ENCODE results near the gene PRUNE2.
"Not testable (repeated sequence)": the region's sequence is repeated elsewhere in the genome, so short reads cannot be mapped to it uniquely, and the experiment has no call there.

PRUNE2 gene

DNA sequence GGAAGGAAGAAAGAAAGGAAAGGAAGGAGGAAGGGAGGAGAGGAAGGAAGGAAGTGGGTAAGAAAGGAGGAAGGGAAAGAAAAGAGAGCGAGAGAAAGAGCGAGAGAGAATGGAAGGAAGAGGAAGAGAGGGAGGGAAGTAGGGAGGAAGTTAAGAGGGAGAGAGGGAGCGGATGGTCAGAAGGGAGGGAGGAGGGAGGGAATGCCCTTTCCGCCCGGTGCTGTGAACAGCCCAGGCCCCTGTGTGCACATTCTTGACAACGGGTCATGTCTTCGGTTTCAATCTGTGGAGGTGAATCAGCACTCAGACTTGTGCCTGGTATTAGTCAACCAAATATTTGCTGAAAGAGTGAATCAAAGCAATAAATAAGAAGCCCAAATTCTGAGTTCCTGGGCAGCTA, 39.2 kb downstream of the PRUNE2 start:
- DNase-seq: no peak

DNA sequence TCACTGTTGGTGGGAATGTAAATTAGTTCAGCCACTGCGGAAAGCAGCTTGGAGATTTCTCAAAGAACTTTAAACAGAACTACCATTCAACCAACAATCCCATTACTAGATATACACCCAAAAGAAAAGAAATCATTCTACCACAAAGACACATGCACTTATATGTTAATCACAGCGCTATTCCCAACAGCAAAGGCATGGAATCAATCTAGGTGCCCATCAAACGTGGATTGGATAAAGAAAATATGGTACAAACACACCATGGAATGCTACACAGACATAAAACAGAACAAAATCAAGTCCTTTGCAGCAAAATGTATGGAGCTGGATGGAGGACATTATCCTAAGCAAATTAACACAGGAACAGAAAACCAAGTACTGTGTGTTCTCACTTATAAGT, 42.1 kb downstream of the PRUNE2 start:
- DNase-seq: no peak

DNA sequence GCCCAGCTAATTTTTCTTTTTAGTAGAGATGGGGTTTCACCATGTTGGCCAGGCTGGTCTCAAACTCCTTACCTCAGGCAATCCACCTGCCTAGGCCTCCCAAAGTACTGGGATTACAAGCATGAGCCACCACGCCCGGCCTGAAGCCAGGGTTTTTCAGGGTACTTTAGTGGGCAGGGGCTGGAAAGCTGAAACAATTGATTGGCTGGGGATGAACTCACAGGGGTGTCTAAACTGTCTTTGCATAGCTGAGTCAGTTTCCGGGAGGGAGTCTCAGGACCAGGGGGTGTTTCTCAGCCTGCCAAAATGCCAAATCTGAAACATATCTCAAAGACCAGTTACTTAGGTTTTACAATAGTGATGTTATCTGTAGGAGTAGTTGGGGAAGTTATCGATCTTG, 46.1 kb downstream of the PRUNE2 start:
- no peak for DNase-seq

DNA sequence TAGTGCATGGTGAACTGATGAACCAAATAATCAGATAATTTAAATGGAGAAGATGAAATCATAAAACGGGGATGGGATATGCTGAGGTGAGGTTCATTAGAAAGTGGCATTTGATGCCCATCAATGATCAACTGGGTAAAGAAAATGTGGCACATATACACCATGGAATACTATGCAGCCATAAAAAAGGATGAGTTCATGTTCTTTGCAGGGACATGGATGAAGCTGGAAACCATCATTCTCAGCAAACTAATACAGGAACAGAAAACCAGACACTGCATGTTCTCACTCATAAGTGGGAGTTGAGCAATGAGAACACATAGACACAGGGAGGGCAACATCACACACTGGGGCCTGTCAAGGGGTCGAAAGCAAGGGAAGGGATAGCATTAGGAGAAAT, 47.7 kb downstream of the PRUNE2 start:
- DNase-seq: not testable (repeated sequence)

DNA sequence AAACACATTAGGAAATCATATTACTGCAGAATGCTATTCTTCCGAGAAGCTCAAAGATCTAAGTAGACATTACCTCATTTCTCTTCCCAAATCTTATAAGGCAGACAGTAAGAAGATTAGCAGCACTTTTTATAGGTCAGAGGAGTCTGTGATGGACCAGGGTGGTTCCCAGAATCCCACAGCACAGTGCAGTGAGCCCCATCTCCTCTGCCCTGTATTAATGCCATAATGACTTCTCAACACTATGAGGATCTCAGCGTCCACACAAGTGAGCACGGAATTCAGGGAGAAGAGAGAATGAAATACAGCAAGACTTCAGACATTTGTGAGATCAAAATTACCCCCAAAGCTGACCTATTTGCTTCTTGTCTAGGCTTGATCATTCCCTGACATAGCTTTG, 49.9 kb downstream of the PRUNE2 start:
- no peak for DNase-seq

DNA sequence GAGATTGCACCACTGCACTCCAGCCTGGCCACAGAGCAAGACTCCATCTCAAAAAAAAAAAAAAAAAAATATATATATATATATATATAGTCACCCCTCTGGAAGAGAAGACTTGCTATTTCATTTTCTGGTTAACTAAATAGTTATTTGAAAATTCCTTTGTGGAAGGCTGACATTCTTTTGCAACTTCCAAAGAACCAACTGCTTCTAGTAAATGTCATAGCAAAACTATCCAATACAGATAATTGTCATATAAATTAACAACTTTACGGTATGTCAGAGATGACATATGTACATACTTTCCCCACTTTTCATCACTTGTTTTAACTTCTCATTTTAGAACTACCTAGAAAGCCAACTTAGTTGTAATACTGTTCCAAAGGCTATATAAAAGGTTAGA, 50.9 kb downstream of the PRUNE2 start:
- DNase-seq: no peak

DNA sequence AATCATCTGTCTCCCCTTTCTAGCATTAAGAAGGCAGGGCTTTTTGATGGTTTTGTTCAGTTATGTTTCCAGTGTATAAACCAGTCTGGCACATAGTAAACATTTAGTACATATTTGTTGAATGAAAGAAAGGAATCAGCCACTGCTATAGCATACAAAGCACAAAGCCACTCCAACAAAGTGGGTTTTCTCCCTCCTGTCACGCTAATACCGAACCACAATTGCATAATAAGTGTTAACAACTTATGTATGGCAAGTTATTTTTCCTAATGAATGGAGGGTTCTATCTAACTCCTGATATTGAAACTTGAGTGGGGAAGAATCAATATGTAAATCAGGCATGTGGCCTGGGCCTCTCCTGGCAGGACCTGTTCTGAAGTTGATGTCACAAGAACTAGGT, 53.9 kb downstream of the PRUNE2 start:
- no peak for DNase-seq

DNA sequence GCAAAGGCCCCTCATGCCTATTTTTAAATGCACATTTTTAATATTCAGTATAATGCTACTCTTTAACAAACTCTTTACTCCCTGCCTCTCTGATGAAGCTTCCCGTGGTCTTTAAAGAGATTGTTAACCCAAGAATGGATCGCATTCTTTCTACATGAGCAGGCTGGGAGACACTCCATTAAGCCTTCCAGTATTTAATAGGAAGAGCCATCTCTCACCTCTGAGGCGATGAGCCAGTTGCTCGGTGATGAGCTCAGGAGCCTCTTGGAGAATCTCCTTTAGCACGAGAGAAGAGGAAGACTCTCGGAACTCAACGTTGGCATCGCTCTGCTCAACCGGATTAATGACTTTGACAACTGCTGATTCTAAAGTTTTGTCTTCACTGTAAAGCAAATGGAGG, 59.6 kb downstream of the PRUNE2 start:
- DNase-seq: no peak

DNA sequence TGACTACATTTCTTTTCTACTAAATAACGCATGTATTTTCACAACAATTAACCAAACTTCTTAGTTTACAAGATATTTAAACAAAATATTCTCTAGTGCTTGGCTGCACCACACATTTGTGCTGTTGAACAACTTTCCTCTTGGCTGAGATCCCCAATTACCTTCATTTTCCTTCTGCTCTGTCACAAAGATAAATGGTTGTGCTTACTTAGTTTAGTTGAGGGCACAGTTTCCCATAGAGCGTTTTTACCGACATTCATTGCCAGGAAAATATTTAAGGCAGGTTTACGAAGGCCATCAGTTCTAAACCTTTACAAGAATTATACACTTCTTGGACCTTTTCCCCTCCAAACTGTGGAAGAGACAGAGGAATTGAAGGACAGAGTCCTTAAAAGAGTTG, 60.7 kb downstream of the PRUNE2 start:
- DNase-seq: no peak

DNA sequence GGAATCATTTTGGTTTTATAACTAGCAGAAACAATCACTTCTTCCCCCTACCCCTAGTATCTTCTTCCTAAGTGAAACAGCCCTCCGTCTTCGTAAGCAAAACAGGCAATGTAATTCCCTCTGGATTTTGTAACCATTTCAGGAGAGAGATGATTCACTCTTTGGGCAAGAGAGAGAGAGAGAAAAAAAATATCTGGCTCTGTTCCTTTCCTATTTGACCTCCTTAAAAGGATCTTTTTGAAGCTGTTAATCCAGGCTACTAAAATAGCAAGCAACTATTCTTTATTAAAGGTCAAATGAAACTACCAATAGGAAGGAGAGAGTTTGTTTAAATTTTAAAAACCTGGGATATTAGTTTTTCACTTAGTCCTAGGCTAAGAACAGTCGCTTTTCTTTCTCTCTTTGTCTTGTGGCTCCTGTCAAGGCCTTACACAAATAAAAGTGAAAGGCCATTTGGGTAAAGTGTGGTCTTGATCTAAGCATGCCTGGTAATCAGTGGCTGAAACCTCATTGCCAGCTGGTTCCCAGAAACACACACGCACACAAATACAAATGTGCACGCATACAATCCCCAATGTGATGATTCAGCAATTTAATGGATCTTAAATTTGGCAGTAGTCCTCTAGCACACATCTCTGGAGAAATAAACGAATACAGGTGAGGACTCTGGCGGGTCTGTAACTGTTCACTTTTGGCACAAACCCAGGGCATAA, 70.2 kb downstream of the PRUNE2 start:
- DNase-seq: peak; percentile 5

DNA sequence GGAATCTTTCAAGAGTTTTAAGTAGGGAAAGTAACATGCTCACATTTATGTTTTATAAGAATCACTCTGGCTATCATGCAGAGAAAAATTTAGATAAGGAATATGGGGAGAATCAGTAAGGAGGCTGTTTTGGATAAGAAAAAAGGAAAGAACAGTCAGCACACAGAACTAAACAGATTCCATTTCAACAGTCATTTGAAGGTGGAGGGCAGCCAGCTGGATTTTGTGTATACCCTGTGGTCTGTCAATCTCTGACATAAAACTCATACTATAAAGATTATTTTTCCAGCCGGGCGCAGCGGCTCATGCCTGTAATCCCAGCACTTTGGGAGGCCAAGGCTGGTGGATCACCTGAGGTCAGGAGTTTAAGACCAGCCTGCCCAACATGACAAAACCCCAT, 77.5 kb downstream of the PRUNE2 start:
- DNase-seq: no peak

DNA sequence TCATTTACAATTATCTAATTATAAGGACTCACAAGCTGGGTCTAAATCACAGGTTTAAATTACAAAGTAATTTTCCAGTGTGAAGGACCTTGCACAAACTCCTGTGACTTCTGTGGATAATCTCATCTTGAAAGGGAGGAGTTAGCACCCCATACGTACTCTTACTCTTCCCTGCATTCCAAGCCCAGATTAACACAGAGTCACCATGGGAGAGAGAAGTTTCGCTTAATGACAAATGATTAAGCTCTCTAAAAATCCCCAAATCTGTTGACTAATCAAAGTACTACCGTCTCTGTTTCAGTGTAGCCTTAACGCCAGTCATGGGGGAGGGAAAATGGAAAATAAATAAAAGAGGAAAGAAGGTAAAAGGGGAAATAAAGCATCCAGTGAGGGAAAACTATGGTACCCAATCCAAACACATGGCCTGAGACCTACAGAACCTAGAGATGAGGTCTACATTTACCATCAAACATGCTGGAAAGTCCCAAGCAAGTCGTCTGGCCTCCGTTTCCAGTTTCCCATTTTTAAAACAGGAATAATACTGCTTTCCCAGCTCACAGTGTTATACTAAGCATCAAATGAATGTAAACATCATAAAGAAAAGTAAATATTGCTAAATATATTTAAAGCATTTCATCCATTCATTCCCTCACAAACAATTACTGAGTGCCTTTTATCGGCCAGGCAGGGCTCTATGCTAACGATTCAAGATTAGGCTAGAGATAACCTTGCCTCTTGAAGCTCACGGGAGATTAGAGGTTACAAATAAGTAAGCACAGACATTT, 78.4 kb downstream of the PRUNE2 start:
- no peak for DNase-seq

DNA sequence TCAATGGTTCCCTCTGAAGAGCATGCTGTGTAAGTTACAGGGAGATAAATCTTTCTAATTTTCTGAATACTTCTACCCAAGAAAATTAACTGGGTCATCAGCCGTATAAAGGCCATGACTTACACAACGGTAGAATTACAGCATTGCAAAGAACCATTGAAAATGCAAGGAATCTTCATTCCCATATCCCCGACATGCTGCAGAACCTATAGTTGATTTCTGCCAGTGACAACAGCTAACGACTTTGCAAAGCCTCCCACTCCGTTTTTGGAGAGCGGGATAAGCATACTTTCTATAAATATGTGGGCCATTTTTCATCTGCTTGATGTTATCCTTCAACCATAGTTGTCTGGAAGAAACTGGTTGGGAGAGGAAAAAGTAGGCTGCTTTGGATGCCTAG, 85.5 kb downstream of the PRUNE2 start:
- DNase-seq: no peak

DNA sequence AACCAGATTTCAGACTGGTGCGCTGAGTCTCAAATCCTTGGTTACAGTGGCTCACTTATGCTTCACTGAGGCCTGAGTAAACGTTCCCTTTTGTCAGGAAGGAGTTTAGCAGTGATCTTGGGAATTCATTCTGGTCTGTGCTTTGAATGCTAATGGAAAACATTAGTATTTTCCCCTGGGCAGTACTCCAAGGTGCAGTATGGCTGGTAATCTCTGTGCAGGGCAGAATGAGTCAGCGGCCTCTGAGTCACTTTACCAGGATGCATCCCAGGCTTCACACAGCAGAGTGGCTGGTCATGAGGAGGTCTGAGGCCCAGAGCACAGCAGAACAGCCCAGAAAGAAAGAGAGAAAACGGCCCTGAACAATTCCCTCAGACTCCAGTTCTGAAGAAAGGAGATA, 87.6 kb downstream of the PRUNE2 start:
- no peak for DNase-seq

DNA sequence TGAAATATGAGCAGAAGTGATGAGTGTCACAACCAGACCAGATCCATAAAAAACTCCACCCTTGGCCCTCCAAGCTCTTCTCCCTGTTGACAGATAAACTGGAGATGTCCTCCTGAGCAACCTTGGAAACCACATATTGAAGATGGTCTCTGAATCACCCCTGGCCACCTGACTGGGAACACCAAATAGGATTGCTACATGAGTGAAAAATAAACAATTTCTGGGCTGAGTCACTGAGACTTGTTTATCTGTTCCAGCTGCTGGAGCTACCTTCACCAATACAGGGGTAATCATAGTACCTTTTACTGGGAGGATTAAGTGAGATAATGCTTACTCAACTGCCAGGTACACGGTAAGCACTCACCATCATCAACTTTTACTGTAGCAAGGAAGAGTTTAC, 88.4 kb downstream of the PRUNE2 start:
- DNase-seq: no peak

DNA sequence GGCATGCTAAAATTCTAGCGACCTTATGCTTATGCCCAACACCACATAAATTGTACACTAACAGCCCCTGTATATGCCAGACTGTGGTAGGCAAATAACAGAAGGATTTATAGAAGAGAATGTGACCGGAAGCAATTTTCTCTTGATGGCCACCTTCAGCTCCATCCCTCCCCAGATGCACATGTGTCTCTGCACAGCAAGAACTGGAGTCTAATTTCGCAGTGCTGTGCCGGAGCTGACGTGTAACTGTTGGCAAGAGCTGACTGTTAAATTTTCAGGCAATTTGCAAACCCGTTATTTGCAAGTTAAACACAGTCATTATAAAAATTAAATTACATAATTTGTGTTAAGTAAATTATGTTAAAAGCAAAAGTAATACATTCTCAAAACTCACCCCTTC, 93.3 kb downstream of the PRUNE2 start:
- no peak for DNase-seq

DNA sequence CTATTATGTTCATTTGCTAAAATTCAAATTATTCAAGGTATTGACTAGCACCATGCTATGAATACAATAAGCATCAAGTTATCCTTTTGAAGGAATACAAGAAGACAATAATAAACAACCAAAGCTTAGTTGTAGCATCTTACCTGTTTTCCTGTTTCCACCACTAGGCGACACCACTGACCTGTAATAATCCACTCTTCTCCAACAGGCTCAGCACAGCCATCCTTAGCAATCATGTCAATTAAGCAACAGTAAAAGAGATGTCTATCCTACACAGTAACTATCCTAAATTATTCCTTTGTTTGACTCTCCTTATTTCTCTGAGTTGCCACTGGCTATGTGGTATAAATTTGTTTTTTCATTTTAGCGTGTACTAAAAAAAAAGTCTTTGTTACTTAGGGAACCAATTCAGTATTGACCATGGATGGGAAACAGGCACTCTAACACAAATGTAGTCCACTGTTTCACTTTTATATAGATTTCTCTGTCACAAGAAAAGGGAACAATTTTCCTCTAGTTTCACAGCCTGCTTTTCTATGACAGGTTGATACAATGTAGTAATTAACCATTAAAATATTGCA, 95.4 kb downstream of the PRUNE2 start:
- DNase-seq: peak; percentile 28

DNA sequence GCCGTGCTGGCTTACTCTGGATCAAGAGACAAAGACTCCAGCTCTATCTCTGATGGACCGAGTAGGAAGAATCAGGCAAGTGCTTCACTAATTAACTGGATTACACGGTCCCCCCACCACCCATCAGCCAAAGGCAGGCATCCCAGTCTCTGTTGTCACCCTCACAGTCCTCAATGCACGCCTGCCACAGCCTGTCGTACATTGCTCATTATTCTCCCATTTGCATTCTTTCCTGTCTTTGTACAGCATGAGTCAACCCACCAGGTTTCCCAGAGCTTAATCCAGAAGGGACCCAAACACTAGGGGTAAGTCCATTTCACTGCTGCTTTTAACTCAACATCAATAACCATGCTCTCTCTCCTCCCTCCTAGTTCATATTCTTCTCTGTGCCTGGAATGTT, 97.3 kb downstream of the PRUNE2 start:
- DNase-seq: no peak

DNA sequence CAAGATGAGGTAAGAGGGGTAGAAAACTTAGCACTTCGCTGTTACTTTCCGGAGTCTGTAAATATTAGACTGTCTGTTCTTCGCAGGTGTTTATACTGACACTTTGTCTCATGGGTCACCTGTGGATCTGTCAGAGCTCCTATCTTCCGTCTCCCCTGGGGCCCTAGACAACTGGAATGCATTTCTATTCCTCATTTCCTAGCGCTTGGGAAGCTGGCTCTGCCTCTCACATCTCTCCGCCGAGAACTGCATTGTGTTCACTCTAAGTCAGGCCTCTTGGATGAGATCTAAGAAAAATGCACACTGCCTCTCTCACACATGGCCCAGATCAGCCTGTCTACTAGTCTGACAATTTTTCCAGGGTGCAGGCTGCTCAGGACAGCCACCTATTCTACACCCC, 102.2 kb downstream of the PRUNE2 start:
- DNase-seq: no peak

DNA sequence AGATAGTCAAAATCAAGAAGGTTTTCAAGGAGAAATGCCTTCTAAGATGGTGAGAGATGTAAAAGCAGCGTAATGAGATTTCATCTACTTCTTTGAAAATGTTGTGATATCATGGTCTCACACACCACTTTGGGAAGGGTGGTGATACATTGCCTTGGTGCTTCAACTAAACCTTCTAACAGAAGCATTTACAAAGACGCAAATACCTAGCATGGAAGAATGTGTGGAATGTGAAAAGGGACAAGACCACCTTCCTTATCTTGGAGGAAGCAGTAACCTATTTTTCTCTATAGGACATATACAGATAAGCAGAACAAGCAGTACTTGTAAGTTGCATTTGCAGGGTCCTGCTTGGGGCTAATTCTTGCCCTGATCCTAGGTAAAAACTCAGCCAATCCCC, 102.8 kb downstream of the PRUNE2 start:
- DNase-seq: no peak

DNA sequence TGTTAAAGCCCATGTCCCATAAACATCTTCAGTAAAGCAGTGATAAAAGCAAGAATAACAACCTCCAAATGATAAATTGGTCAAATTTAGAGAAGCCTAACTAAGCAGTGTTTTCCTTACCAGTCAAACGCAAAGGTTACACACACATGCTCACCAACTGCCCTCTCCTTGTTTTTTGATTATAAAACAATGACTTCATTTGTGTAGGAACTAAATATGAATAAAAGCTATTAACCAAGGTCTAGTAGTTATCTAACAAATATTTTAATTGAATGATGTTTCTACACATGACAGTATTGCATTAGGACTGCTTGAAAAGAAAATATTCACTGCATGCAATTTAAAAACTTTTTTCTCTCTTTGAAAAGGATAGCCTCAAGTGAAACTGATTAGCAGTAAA, 105.0 kb downstream of the PRUNE2 start:
- no peak for DNase-seq

DNA sequence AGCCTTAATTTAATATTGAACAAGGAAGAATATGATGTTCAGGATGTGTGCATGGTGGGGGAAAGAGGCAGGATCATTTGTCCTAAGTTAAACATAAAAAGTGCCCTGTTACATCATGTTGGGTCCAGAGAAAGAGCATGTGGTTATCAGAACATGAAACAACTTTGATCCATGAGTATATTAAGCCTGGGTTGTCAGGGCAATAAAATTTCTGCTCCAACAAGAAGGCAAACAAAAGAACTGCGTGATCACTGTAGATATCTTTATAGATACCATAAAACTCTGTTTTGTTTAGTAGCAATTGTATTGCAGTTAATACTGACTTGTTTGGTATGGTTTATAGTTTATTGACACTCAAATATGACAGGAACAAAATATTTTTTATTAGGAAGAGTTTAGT, 106.4 kb downstream of the PRUNE2 start:
- DNase-seq: no peak

DNA sequence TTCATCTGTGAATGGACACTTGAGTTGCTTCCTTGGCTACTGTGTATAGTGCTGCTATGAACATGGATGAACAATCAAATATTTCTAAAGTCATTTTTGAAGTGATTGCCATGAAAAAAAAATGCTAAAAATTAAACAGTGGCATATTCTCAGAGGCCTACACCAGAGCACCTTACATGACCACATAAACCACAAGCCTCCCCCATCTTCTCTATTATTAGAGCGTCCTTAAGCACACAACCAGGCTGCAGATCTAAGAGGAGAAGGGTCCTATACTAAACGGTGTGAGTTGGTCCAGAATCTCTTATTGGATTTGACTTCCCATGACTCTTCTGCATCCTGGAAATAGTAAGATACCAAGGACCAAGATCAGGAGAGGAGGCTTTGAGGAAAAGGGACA, 107.4 kb downstream of the PRUNE2 start:
- DNase-seq: no peak

DNA sequence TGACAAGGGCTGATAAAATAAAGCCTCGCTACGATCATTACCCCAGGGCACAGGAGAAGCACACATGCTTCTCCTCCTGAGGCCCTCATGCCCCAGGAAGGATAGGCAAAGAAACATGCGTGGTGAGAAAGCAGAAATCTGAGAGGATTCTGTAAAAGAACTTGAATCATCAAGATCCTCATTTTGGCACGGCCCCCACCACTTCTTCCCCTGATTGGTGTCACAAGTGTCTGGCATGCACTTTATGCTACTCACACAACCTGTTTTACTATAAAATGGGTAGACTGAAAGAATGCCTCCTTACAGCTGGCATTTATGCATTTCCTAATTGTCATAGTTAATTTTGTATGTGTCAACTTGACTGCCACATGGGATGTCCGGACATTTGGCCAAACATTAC, 109.6 kb downstream of the PRUNE2 start:
- no peak for DNase-seq
